Esophagus squamous epithelium (tissue), 4 donors: Measurements from ENCODE around the gene RCAN1.

Experiments
- POLR2A ChIP-seq, 4 donors: fragments of 450-650 bp; IDR thresholded peaks; one replicate each; pipeline ENCODE4 v1.6.1; 2017; ENCODE audit warnings: antibody characterized with exemption in 4 of 4, mild to moderate bottlenecking in 4 of 4, moderate library complexity in 3 of 4
- TF ChIP-seq, protein P1 (sequence below), 6 experiments: fragments of 450-650 bp in 4 of 6; fragments of 200-600 bp in 2 of 6; sonication (generic) in 2 of 6; IDR thresholded peaks; one replicate each; pipeline ENCODE4 v1.5.1; 2016 to 2019; ENCODE audit warnings: antibody characterized with exemption in 6 of 6, mild to moderate bottlenecking in 4 of 6, moderate library complexity in 4 of 6

DNA sequence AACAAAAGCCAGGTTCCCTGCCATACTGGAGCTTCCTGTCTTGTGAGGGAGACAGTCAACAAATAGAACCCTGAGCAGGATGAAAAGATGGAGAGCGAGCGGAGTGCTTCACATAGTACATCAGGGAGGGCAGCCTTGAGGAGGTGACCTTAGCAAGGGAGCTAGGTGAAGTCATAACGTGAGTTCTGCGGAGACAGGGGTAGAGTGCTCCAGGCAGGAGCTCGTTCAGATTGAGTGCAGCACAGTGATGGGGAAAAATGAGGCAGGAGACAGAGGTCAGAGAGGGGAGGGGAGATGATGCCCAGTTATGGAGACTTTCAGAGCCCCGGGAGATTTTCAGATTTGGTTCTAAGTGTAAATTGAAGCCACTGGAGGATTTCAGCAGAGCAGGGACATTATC is 38.6 kb upstream of the RCAN1 start:
- TF ChIP-seq, protein P1, sequence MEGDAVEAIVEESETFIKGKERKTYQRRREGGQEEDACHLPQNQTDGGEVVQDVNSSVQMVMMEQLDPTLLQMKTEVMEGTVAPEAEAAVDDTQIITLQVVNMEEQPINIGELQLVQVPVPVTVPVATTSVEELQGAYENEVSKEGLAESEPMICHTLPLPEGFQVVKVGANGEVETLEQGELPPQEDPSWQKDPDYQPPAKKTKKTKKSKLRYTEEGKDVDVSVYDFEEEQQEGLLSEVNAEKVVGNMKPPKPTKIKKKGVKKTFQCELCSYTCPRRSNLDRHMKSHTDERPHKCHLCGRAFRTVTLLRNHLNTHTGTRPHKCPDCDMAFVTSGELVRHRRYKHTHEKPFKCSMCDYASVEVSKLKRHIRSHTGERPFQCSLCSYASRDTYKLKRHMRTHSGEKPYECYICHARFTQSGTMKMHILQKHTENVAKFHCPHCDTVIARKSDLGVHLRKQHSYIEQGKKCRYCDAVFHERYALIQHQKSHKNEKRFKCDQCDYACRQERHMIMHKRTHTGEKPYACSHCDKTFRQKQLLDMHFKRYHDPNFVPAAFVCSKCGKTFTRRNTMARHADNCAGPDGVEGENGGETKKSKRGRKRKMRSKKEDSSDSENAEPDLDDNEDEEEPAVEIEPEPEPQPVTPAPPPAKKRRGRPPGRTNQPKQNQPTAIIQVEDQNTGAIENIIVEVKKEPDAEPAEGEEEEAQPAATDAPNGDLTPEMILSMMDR (IDR thresholded peaks at IDR 0.05), result no peak
- no peak for TF ChIP-seq POLR2A (IDR thresholded peaks at IDR 0.05)
